Sigmoid colon (tissue), 4 donors: ENCODE data around the gene PDLIM5.

ENCODE experiments used
- EP300 ChIP-seq, 4 donors: sonication (generic); formaldehyde crosslinking; IDR thresholded peaks; one replicate each; pipeline ENCODE4 v1.6.1; 2017; ENCODE audit warnings: antibody characterized with exemption in 4 of 4
- TF ChIP-seq, protein P1 (sequence below), 4 experiments: fragments of 450-650 bp in 3 of 4; fragments of 200-600 bp in 1 of 4; IDR thresholded peaks; one replicate each; pipeline ENCODE4 v1.5.1; 2016 to 2019; ENCODE audit warnings: antibody characterized with exemption in 4 of 4, mild to moderate bottlenecking in 3 of 4, moderate library complexity in 2 of 4

DNA sequence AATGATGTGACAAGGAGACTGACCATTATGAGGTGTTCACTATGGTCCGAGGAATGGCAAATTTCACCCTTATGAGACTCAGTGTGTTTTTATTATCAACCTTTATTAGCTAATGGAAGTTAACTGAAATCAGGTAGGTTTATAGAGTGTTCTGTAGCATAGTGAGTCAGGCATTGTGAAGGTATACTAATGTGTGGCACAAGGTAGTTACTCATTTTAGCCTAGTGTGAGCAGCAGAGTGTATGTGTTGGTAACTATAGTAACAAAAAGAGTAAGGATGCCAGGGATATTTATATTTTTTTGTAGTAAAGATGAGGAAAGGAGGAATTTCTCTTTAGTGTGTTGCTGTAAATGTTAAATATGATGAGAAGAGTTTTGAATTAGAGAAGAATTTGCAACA, 12.0 kb downstream of the PDLIM5 start:
- TF ChIP-seq EP300 (IDR thresholded peaks at IDR 0.05), result no peak
- TF ChIP-seq, protein P1, sequence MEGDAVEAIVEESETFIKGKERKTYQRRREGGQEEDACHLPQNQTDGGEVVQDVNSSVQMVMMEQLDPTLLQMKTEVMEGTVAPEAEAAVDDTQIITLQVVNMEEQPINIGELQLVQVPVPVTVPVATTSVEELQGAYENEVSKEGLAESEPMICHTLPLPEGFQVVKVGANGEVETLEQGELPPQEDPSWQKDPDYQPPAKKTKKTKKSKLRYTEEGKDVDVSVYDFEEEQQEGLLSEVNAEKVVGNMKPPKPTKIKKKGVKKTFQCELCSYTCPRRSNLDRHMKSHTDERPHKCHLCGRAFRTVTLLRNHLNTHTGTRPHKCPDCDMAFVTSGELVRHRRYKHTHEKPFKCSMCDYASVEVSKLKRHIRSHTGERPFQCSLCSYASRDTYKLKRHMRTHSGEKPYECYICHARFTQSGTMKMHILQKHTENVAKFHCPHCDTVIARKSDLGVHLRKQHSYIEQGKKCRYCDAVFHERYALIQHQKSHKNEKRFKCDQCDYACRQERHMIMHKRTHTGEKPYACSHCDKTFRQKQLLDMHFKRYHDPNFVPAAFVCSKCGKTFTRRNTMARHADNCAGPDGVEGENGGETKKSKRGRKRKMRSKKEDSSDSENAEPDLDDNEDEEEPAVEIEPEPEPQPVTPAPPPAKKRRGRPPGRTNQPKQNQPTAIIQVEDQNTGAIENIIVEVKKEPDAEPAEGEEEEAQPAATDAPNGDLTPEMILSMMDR (IDR thresholded peaks at IDR 0.05), result no peak
